ENCODE measurements around the gene MAP6D1.

Gene MAP6D1

GRCh38 chr3:183839751-183840150 lies 14.4 kb upstream of the MAP6D1 start:
- H3K27me3 Mint-ChIP-seq (ENCODE audit: low read depth, poor library complexity): no peaks in the 10 kb centered on the region
- DNase-seq: no peak
- H3K4me1 Mint-ChIP-seq: no peaks in the 10 kb centered on the region
- H3K9me3 Mint-ChIP-seq: no peaks in the 10 kb centered on the region
- no peak overlapping the region for H3K27ac Mint-ChIP-seq
- H3K4me3 Mint-ChIP-seq: no peak overlapping the region
- H3K36me3 Mint-ChIP-seq (ENCODE audit: low read depth): peaks cover 55% of the 10 kb centered on the region
- TF ChIP-seq, protein P1, sequence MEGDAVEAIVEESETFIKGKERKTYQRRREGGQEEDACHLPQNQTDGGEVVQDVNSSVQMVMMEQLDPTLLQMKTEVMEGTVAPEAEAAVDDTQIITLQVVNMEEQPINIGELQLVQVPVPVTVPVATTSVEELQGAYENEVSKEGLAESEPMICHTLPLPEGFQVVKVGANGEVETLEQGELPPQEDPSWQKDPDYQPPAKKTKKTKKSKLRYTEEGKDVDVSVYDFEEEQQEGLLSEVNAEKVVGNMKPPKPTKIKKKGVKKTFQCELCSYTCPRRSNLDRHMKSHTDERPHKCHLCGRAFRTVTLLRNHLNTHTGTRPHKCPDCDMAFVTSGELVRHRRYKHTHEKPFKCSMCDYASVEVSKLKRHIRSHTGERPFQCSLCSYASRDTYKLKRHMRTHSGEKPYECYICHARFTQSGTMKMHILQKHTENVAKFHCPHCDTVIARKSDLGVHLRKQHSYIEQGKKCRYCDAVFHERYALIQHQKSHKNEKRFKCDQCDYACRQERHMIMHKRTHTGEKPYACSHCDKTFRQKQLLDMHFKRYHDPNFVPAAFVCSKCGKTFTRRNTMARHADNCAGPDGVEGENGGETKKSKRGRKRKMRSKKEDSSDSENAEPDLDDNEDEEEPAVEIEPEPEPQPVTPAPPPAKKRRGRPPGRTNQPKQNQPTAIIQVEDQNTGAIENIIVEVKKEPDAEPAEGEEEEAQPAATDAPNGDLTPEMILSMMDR (IDR thresholded peaks at IDR 0.05): no peak

DNA sequence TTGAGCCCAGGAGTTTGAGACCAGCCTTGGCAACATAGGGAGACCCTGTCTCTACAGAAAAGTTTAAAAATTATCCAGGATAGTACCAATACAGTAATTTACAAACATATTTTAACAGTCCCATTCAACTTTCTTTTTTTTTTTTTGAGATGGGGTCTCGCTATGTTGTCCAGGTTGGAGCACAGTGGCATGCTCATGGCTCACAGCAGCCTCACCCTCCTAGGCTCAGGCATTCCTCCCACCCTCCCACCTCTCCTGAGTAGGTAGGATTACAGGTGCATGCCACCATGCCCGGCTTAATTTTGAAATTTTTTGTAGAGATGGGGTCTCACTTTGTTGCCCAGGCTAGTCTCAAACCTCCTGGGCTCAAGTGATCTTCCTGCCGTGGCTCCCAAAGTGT lies 12.5 kb upstream of the MAP6D1 start:
- Mint-ChIP-seq H3K9me3 (no peaks in the 10 kb centered on the region), H3K36me3 (ENCODE audit: low read depth) (peaks cover 64% of the 10 kb centered on the region), H3K27ac (no peak overlapping the region), H3K27me3 (ENCODE audit: low read depth, poor library complexity) (no peaks in the 10 kb centered on the region), H3K4me1 (no peaks in the 10 kb centered on the region), H3K4me3 (no peak overlapping the region)
- no peak for DNase-seq
- TF ChIP-seq, protein P1 (IDR thresholded peaks at IDR 0.05): no peak

GRCh38 chr3:183837390-183837789 lies 12.0 kb upstream of the MAP6D1 start:
- Mint-ChIP-seq H3K4me3 (no peak overlapping the region), H3K36me3 (ENCODE audit: low read depth) (peaks cover 69% of the 10 kb centered on the region), H3K9me3 (no peaks in the 10 kb centered on the region), H3K4me1 (no peaks in the 10 kb centered on the region), H3K27me3 (ENCODE audit: low read depth, poor library complexity) (no peaks in the 10 kb centered on the region), H3K27ac (peak overlapping the region; percentile 95)
- DNase-seq: no peak
- TF ChIP-seq, protein P1 (IDR thresholded peaks at IDR 0.05): no peak

- peaks cover 62% of the 10 kb centered on the region for H3K36me3 Mint-ChIP-seq (ENCODE audit: low read depth)
These were observed 8.1 kb upstream of the MAP6D1 start for GRCh38 chr3:183833516-183833915.

DNA sequence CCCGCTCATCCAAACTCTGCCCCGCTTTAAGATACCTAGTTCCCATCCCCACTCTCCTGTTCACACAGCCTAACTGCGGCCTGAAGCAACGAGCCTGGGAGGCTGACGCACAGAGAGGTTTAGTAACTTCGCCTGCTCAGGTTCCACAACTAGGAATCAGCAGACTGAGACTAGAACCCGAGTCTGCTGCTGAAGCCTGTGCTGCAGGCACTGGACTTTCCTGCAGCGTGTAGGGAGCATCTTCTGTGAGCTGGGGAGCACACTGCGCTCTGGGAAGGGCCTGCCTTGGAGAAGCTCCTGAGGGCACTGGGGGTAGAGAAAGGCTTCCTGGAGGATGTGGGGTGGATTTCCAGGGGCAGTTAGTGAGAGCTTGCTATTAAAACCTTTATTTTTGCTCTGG lies 4.8 kb upstream of the MAP6D1 start:
- Mint-ChIP-seq H3K36me3 (ENCODE audit: low read depth) (peaks cover 50% of the 10 kb centered on the region), H3K27ac (no peak overlapping the region), H3K4me1 (peaks cover 11% of the 10 kb centered on the region), H3K4me3 (no peak overlapping the region), H3K9me3 (no peaks in the 10 kb centered on the region), H3K27me3 (ENCODE audit: low read depth, poor library complexity) (peaks cover 10% of the 10 kb centered on the region)
- no peak for DNase-seq
- TF ChIP-seq, protein P1 (IDR thresholded peaks at IDR 0.05): no peak

More at GRCh38 chr3:183833516-183833915, 8.1 kb upstream of the MAP6D1 start:
- DNase-seq: no peak
- no peaks in the 10 kb centered on the region for H3K4me1 Mint-ChIP-seq
- no peak overlapping the region for H3K4me3 Mint-ChIP-seq
- H3K27ac Mint-ChIP-seq: no peak overlapping the region
- H3K27me3 Mint-ChIP-seq (ENCODE audit: low read depth, poor library complexity): peaks cover 3% of the 10 kb centered on the region
- TF ChIP-seq, protein P1 (IDR thresholded peaks at IDR 0.05): no peak
- H3K9me3 Mint-ChIP-seq: no peaks in the 10 kb centered on the region

DNA sequence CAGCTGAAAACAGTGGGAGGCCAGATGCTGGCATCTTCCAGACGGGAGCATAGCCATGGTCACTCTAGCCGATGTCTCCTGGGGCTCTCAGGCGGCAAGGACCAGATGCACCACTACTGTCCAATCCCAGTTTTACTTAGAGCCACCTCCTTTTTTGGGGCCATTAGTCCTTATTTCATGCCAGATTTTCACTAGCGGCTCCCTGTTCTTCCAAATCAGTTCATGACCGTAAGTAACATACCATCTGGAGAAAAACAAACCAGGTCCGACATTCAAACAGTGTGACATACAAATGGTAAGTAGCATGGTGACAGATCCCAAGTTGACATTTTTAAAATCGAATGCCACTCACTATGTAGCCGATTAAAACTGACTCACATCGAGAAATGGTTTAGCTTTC lies 4.1 kb upstream of the MAP6D1 start:
- peaks cover 12% of the 10 kb centered on the region for H3K4me1 Mint-ChIP-seq
- DNase-seq: no peak
- H3K27ac Mint-ChIP-seq: no peak overlapping the region
- H3K4me3 Mint-ChIP-seq: no peak overlapping the region
- H3K9me3 Mint-ChIP-seq: no peaks in the 10 kb centered on the region
- TF ChIP-seq, protein P1 (IDR thresholded peaks at IDR 0.05): no peak
- H3K27me3 Mint-ChIP-seq (ENCODE audit: low read depth, poor library complexity): peaks cover 12% of the 10 kb centered on the region
- H3K36me3 Mint-ChIP-seq (ENCODE audit: low read depth): peaks cover 50% of the 10 kb centered on the region

Data from nephron progenitor cell (in vitro differentiated cells).